22Rv1 (cell line): Measurements from ENCODE around the gene TRIM29.

Experiments used
- ZFX ChIP-seq: fragments of 450-650 bp; IDR thresholded peaks from 2 replicates; pipeline ENCODE4 v1.6.1; 2017; ENCODE audit warnings: antibody characterized with exemption, borderline replicate concordance
- TF ChIP-seq, protein P1 (sequence below): fragments of 450-650 bp; IDR thresholded peaks from 2 replicates; pipeline ENCODE4 v1.5.1; 2017; ENCODE audit warnings: mild to moderate bottlenecking

- TF ChIP-seq, protein P1, sequence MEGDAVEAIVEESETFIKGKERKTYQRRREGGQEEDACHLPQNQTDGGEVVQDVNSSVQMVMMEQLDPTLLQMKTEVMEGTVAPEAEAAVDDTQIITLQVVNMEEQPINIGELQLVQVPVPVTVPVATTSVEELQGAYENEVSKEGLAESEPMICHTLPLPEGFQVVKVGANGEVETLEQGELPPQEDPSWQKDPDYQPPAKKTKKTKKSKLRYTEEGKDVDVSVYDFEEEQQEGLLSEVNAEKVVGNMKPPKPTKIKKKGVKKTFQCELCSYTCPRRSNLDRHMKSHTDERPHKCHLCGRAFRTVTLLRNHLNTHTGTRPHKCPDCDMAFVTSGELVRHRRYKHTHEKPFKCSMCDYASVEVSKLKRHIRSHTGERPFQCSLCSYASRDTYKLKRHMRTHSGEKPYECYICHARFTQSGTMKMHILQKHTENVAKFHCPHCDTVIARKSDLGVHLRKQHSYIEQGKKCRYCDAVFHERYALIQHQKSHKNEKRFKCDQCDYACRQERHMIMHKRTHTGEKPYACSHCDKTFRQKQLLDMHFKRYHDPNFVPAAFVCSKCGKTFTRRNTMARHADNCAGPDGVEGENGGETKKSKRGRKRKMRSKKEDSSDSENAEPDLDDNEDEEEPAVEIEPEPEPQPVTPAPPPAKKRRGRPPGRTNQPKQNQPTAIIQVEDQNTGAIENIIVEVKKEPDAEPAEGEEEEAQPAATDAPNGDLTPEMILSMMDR = no peak
- TF ChIP-seq ZFX = no peak
These were observed 73.6 kb downstream of the TRIM29 start for GRCh38 chr11:120064341-120064740.
